Measurements from ENCODE around the gene CLDN10.

DNA sequence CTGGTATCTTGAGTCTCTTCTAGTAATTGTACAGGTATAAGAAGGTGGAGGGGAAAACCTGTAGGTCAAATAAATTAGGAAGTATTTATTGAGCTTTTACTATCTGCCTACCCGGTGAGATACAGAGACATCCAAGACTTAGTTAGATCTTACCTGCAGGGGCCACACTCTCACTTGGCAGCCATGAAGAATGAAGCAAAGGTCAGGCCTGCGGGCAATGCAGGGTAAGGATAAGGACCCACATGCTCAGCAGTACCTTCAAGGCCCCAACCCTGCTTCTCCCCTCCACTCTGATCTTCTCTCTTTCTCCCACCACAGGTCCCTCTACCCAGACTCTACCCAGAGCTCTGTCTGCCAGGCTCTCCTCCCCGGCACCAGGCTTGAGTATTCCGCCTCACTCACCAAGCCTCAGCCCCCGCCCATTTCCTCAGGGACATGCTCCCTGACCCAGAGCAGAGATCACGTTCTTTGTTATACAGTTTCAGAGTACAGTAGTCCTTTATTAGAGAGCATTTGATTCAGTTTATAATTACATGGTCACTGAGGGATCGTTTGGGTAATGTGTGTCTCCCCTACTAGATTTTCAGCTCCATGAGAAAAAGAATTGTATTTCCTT, 18.9 kb upstream of the CLDN10 start:
- TF ChIP-seq POLR2A (IDR thresholded peaks at IDR 0.05) = no peak
- no peak for TF ChIP-seq CTCF (IDR thresholded peaks at IDR 0.05)

All from thyroid gland (tissue), 4 donors.